H1 (cell line): ENCODE results near the gene KIAA1755. TPM values are rescaled to one million over a fixed set of nuclear protein-coding genes. Genes with fewer than 3 reads are reported as not detected.

Experiments
- CTCF ChIA-PET: fragments of 300-600 bp; sonication (Branson Sonifier 250); formaldehyde crosslinking; loops from one replicate; lab custom pipeline; 2021; ENCODE audit not compliant: partially characterized antibody; lab: Charles Lee
- POLR2A ChIA-PET: fragments of 300-600 bp; sonication (Branson Sonifier 250); formaldehyde crosslinking; loops from one replicate; lab custom pipeline; 2021; ENCODE audit warnings: inconsistent platforms; ENCODE audit not compliant: partially characterized antibody; lab: Charles Lee
- DNase-seq, 2 experiments: peaks; one replicate each; pipeline versions ENCODE4 v3.0.0 to v3.0.0-alpha.2; 2010 to 2022; ENCODE audit warnings: low spot score in 2 of 2, low read depth in 1 of 2, mixed read lengths in 1 of 2
- FAIRE-seq: peaks from 2 replicates; lab custom pipeline; 2011; peaks lifted over from hg19 to GRCh38; lab: Jason Lieb, UNC
- H2AFZ ChIP-seq: 2 replicates; pipeline ENCODE4 v1.8.1; 2012; ENCODE audit warnings: low read length, inconsistent platforms
- H2AK5ac ChIP-seq: 2 replicates; pipeline ENCODE4 v1.6.1; 2013; ENCODE audit warnings: low read depth, low read length
- H2BK120ac ChIP-seq: replicated peaks from 2 replicates; pipeline ENCODE3; 2013; ENCODE audit warnings: low read depth, low read length, inconsistent platforms
- H2BK12ac ChIP-seq: 2 replicates; pipeline ENCODE4 v1.6.1; 2013; ENCODE audit warnings: low read depth, low read length
- H2BK15ac ChIP-seq: 2 replicates; pipeline ENCODE4 v1.6.1; 2013; ENCODE audit warnings: low read length
- H2BK20ac ChIP-seq: 2 replicates; pipeline ENCODE4 v1.6.1; 2013; ENCODE audit warnings: low read length
- H2BK5ac ChIP-seq: 2 replicates; pipeline ENCODE4 v1.6.1; 2013; ENCODE audit warnings: low read depth, low read length
- H3K14ac ChIP-seq: 2 replicates; pipeline ENCODE4 v1.6.1; 2013; ENCODE audit warnings: inconsistent platforms; ENCODE audit not compliant: insufficient read length
- H3K18ac ChIP-seq: 2 replicates; pipeline ENCODE4 v1.6.1; 2013; ENCODE audit warnings: low read length; ENCODE audit errors: extremely low read depth
- H3K23ac ChIP-seq: 2 replicates; pipeline ENCODE4 v1.6.1; 2013; ENCODE audit warnings: inconsistent platforms; ENCODE audit not compliant: insufficient read length
- H3K23me2 ChIP-seq: 2 replicates; pipeline ENCODE4 v1.6.1; 2013; ENCODE audit warnings: low read depth, low read length
- H3K27ac ChIP-seq: 2 replicates; pipeline ENCODE4 v1.6.1; 2011; ENCODE audit warnings: low read depth, low read length, inconsistent platforms
- H3K27me3 ChIP-seq, 4 experiments: replicated peaks in 1 of 4; 1 replicate in 1 of 4; 2 replicates in 3 of 4; pipeline versions ENCODE4 v1.6.1 to v1.8.1; 2011 to 2013; ENCODE audit warnings: low read length in 3 of 4, mild to moderate bottlenecking in 3 of 4, inconsistent platforms in 2 of 4, mixed read lengths in 2 of 4, moderate library complexity in 1 of 4; ENCODE audit not compliant: control insufficient read depth in 3 of 4, insufficient read depth in 3 of 4; ENCODE audit errors: extremely low read depth in 1 of 4
- H3K36me3 ChIP-seq, 4 experiments: 2 replicates each; pipeline versions ENCODE4 v1.6.1 to v1.8.1; 2011 to 2013; ENCODE audit warnings: mild to moderate bottlenecking in 4 of 4, low read length in 3 of 4, moderate library complexity in 2 of 4, control low read depth in 1 of 4, inconsistent platforms in 1 of 4; ENCODE audit not compliant: insufficient read depth in 4 of 4, control insufficient read depth in 2 of 4
- H3K4ac ChIP-seq: replicated peaks from 2 replicates; pipeline ENCODE3; 2013; ENCODE audit warnings: low read length, low read depth, mixed read lengths, inconsistent platforms; ENCODE audit not compliant: insufficient read length
- H3K4me1 ChIP-seq, 4 experiments: replicated peaks in 1 of 4; 1 replicate in 1 of 4; 2 replicates in 3 of 4; pipeline versions ENCODE4 v1.6.1 to v1.8.1; 2011 to 2013; ENCODE audit warnings: low read length in 3 of 4, inconsistent platforms in 2 of 4, mixed read lengths in 1 of 4; ENCODE audit not compliant: insufficient read depth in 4 of 4, control insufficient read depth in 3 of 4
- H3K4me2 ChIP-seq, 2 experiments: 2 replicates each; pipeline versions ENCODE4 v1.6.1 to v1.8.1; 2011 to 2013; ENCODE audit warnings: low read depth in 2 of 2, low read length in 2 of 2, control low read depth in 1 of 2, inconsistent platforms in 1 of 2, mild to moderate bottlenecking in 1 of 2; ENCODE audit not compliant: insufficient read depth in 1 of 2
- H3K4me3 ChIP-seq, 4 experiments: fragments of 200-600, 300-600 bp in 1 of 4; sonication (generic), shearing (Covaris generic), sonication (Bioruptor Twin) in 1 of 4; 2 replicates each; pipeline versions ENCODE4 v1.5.1 to v1.8.1; 2011 to 2016; ENCODE audit warnings: low read length in 4 of 4, low read depth in 3 of 4, control low read depth in 2 of 4, inconsistent platforms in 2 of 4, mild to moderate bottlenecking in 2 of 4, mixed read lengths in 1 of 4, moderate library complexity in 1 of 4; ENCODE audit not compliant: insufficient read depth in 2 of 4; ENCODE audit errors: extremely low read depth in 1 of 4
- H3K56ac ChIP-seq: replicated peaks from 2 replicates; pipeline ENCODE3; 2013; ENCODE audit warnings: low read depth, mild to moderate bottlenecking, mixed read lengths, low read length, inconsistent platforms; ENCODE audit not compliant: insufficient read length
- H3K79me1 ChIP-seq: 2 replicates; pipeline ENCODE4 v1.6.1; 2013; ENCODE audit warnings: low read depth, low read length, control low read depth
- H3K79me2 ChIP-seq, 2 experiments: 2 replicates each; pipeline versions ENCODE4 v1.6.1 to v1.8.1; 2012 to 2013; ENCODE audit warnings: low read length in 2 of 2, mild to moderate bottlenecking in 2 of 2, inconsistent platforms in 1 of 2; ENCODE audit not compliant: insufficient read depth in 2 of 2, control insufficient read depth in 1 of 2
- H3K9ac ChIP-seq, 4 experiments: replicated peaks in 1 of 4; 1 replicate in 1 of 4; 2 replicates in 3 of 4; pipeline versions ENCODE4 v1.6.1 to v1.8.1; 2011 to 2013; ENCODE audit warnings: low read depth in 3 of 4, low read length in 3 of 4, control low read depth in 2 of 4, mild to moderate bottlenecking in 2 of 4, moderate library complexity in 2 of 4, inconsistent platforms in 1 of 4; ENCODE audit errors: extremely low read depth in 1 of 4
- H3K9me3 ChIP-seq, 2 experiments: 2 replicates each; pipeline versions ENCODE4 v1.6.1 to v1.8.1; 2012 to 2013; ENCODE audit warnings: mild to moderate bottlenecking in 2 of 2, moderate library complexity in 2 of 2, control low read depth in 1 of 2, inconsistent platforms in 1 of 2, low read depth in 1 of 2, low read length in 1 of 2, mixed read lengths in 1 of 2; ENCODE audit not compliant: insufficient read depth in 2 of 2
- H4K20me1 ChIP-seq, 2 experiments: replicated peaks in 1 of 2; 2 replicates each; pipeline versions ENCODE3 to v1.8.1; 2011 to 2013; ENCODE audit warnings: inconsistent platforms in 2 of 2, low read length in 2 of 2, mild to moderate bottlenecking in 1 of 2; ENCODE audit not compliant: insufficient read depth in 2 of 2, control insufficient read depth in 1 of 2
- H4K5ac ChIP-seq: 2 replicates; pipeline ENCODE4 v1.6.1; 2013; ENCODE audit warnings: low read length, low read depth, mixed read lengths, inconsistent platforms; ENCODE audit not compliant: insufficient read length
- H4K8ac ChIP-seq: 2 replicates; pipeline ENCODE4 v1.8.0; 2013; ENCODE audit warnings: mild to moderate bottlenecking, moderate library complexity, low read length, inconsistent platforms; ENCODE audit not compliant: insufficient read depth; ENCODE audit errors: extremely low read depth
- H4K91ac ChIP-seq: replicated peaks from 2 replicates; pipeline ENCODE3; 2013; ENCODE audit warnings: low read length, mixed read lengths, inconsistent platforms; ENCODE audit not compliant: insufficient read length
- CBX5 ChIP-seq: fragments of 300-800, 300-1000 bp; sonication (generic); IDR thresholded peaks from 2 replicates; pipeline ENCODE4 v1.7.1; 2016; ENCODE audit warnings: antibody characterized with exemption, low read length, low read depth
- CHD2 ChIP-seq: IDR thresholded peaks from 2 replicates; pipeline ENCODE4 v1.6.1; 2012; ENCODE audit warnings: low read length, improper control_type of control experiment
- CTBP2 ChIP-seq: IDR thresholded peaks from 2 replicates; pipeline ENCODE4 v1.7.0; 2011; ENCODE audit warnings: borderline replicate concordance, mild to moderate bottlenecking, moderate library complexity, mixed read lengths, low read length; ENCODE audit not compliant: insufficient read depth, insufficient read length
- EZH2 ChIP-seq: fragments of 200-600 bp; sonication (generic); IDR thresholded peaks from 2 replicates; pipeline ENCODE4 v1.7.1; 2012; ENCODE audit warnings: low read depth, mild to moderate bottlenecking, moderate library complexity, low read length, inconsistent platforms; ENCODE audit not compliant: severe bottlenecking
- HDAC2 ChIP-seq, 2 experiments: fragments of 300-600 bp in 1 of 2; sonication (generic) in 1 of 2; IDR thresholded peaks; 2 replicates each; pipeline ENCODE4 v1.6.1; 2011 to 2012; ENCODE audit warnings: low read depth in 2 of 2, low read length in 2 of 2, mild to moderate bottlenecking in 2 of 2, moderate library complexity in 2 of 2, borderline replicate concordance in 1 of 2, inconsistent platforms in 1 of 2
- JUN ChIP-seq: IDR thresholded peaks from 2 replicates; pipeline ENCODE4 v1.6.1; 2011; ENCODE audit warnings: low read depth, mild to moderate bottlenecking, improper control_type of control experiment, low read length
- KDM5A ChIP-seq: fragments of 200-600 bp; IDR thresholded peaks from 2 replicates; pipeline ENCODE4 v1.7.1; 2012; ENCODE audit warnings: mild to moderate bottlenecking, low read length, inconsistent platforms, mixed read lengths
- POU5F1 ChIP-seq: IDR thresholded peaks from 2 replicates; pipeline ENCODE4 v1.6.1; 2011; ENCODE audit warnings: low read depth, mild to moderate bottlenecking, low read length, moderate library complexity
- RAD21 ChIP-seq, 2 experiments: IDR thresholded peaks in 1 of 2; conservative IDR thresholded peaks in 1 of 2; 2 replicates each; pipeline ENCODE4 v1.6.1; 2011; ENCODE audit warnings: low read depth in 2 of 2, low read length in 2 of 2, improper control_type of control experiment in 1 of 2, inconsistent platforms in 1 of 2, mild to moderate bottlenecking in 1 of 2, moderate library complexity in 1 of 2
- RFX5 ChIP-seq: IDR thresholded peaks from 2 replicates; pipeline ENCODE4 v1.6.1; 2011; ENCODE audit warnings: low read depth, low read length, improper control_type of control experiment, borderline replicate concordance
- SIX5 ChIP-seq: IDR thresholded peaks from 2 replicates; pipeline ENCODE4 v1.6.1; 2011; ENCODE audit warnings: mild to moderate bottlenecking, low read depth, low read length
- SRF ChIP-seq: IDR thresholded peaks from 2 replicates; pipeline ENCODE4 v1.6.1; 2011; ENCODE audit warnings: mild to moderate bottlenecking, low read depth, low read length, moderate library complexity
- YY1 ChIP-seq: IDR thresholded peaks from 2 replicates; pipeline ENCODE4 v1.6.1; 2011; ENCODE audit warnings: low read depth, mild to moderate bottlenecking, low read length
- ZNF274 ChIP-seq: IDR thresholded peaks from 2 replicates; pipeline ENCODE4 v1.7.0; 2012; ENCODE audit warnings: low read length, borderline replicate concordance; ENCODE audit errors: extremely low read depth
- WGBS, 2 experiments: shearing (Covaris generic) in 1 of 2; methylation state at CpG; one replicate each; pipeline versions ENCODE4 v1.1.6 to v1.1.7; 2013 to 2015; ENCODE audit warnings: low lambda C conversion rate in 2 of 2, mixed read lengths in 2 of 2, inconsistent platforms in 1 of 2, low coverage in 1 of 2, missing lambda C conversion rate in 1 of 2; ENCODE audit not compliant: insufficient replicate concordance in 2 of 2, insufficient coverage in 1 of 2, insufficient read length in 1 of 2; ENCODE audit errors: extremely low coverage in 1 of 2, missing lambda C conversion rate in 1 of 2; 5-methylcytosine and 5-hydroxymethylcytosine counted together
- polyA plus RNA-seq, 7 experiments: library from polyadenylated mRNA; depleted of rRNA in 3 of 7; stranded (reverse) in 5 of 7; unstranded in 2 of 7; fragments of >200 nt in 5 of 7; fragments of 200-250 nt in 2 of 7; gene quantifications; 1 replicate in 5 of 7; 2 replicates in 1 of 7; 4 replicates in 1 of 7; pipeline versions ENCODE4 v1.2.1 to v1.2.3, GENCODE V29; 2011 to 2013; ENCODE audit warnings: missing spikeins in 2 of 7, mixed read lengths in 2 of 7
- total RNA-seq: library from RNA; stranded (reverse); fragmentation: NEBNext Ultra II Directional; extraction: Animal tissue kit (Norgen Biotek cat#: 25700); gene quantifications from 2 replicates; pipeline ENCODE4 v1.2.1, GENCODE V29; 2021

Gene KIAA1755
- total and polyA plus RNA-seq, 2 of the 8 experiments (the other 6 are each of a cell fraction or from before 2014, with no cell fraction given), result 0.23 TPM; not detected in 1

- H3K27ac ChIP-seq, result no peak overlapping the region
- no peak overlapping the region for H2BK5ac ChIP-seq
- no peak for DNase-seq
- no peak overlapping the region for H4K8ac ChIP-seq
- H3K4me3 ChIP-seq, result no peak overlapping the region
- no peak overlapping the region for H3K9ac ChIP-seq
- H3K56ac ChIP-seq, result no peak overlapping the region
- H3K14ac ChIP-seq, result no peak overlapping the region
- no peak overlapping the region for H2AFZ ChIP-seq
- H3K4ac ChIP-seq, result no peak overlapping the region
- H3K23me2 ChIP-seq, result no peaks in the 10 kb centered on the region
- ChIA-PET POLR2A (interaction anchor here (1.2 kb wide), 1 partner anchor 15 kb away, joined by 7 read pairs; no protein-coding TSS in a partner anchor), CTCF (interaction anchor here (1.3 kb wide), 1 partner anchor 14 kb away, joined by 5 read pairs; no protein-coding TSS in a partner anchor)
- no peak overlapping the region for H2AK5ac ChIP-seq
- 87% methylated on average over 3 of the region's 3 CpGs; no CpG with 5 or more reads in 1 of the 2 experiments for WGBS, 2 experiments
- H3K27me3 ChIP-seq, result no peaks in the 10 kb centered on the region; a peak in 1 of 7 replicates
- no peak overlapping the region for H3K4me2 ChIP-seq
- H3K4me1 ChIP-seq, result no peaks in the 10 kb centered on the region
- no peaks in the 10 kb centered on the region for H3K36me3 ChIP-seq
- no peak overlapping the region for H3K23ac ChIP-seq
- H4K5ac ChIP-seq, result no peak overlapping the region
- peak overlapping the region; percentile 9 for H4K91ac ChIP-seq
- no peak overlapping the region for H2BK15ac ChIP-seq
- no peak overlapping the region for H2BK20ac ChIP-seq
- H3K79me2 ChIP-seq, result no peaks in the 10 kb centered on the region
- H2BK12ac ChIP-seq, result no peak overlapping the region
- H2BK120ac ChIP-seq, result no peak overlapping the region
- H3K79me1 ChIP-seq, result no peaks in the 10 kb centered on the region
- H3K9me3 ChIP-seq, result peaks cover 17 to 21% of the 10 kb centered on the region in 2 experiments
- H4K20me1 ChIP-seq, result no peaks in the 10 kb centered on the region
- FAIRE-seq, result no peak
- H3K18ac ChIP-seq, result no peak overlapping the region
- TF ChIP-seq ZNF274 (no peak), YY1 (no peak), EZH2 (no peak), HDAC2 (IDR thresholded peaks at IDR 0.05; ENCODE audit: borderline replicate concordance in 1 of 2, low read depth in 2 of 2, low read length in 2 of 2) (no peak), CBX5 (no peak), SRF (no peak), KDM5A (no peak), CTBP2 (no peak), SIX5 (no peak), CHD2 (no peak), RFX5 (no peak), POU5F1 (no peak), RAD21 (IDR thresholded peaks at IDR 0.05 in 1 of 2, conservative IDR thresholded peaks at IDR 0.05 in 1 of 2; ENCODE audit: low read depth in 2 of 2, low read length in 2 of 2) (no peak), JUN (no peak)
Observed at GRCh38 chr20:38237381-38237780, 23.2 kb downstream of the KIAA1755 start.
